ENCODE measurements around the gene IGSF21. TPM values are rescaled to one million over a fixed set of nuclear protein-coding genes. Genes with fewer than 3 reads are reported as not detected.

The IGSF21 gene
- total and polyA plus RNA-seq, 2 experiments from 2014 or later: not detected

DNA sequence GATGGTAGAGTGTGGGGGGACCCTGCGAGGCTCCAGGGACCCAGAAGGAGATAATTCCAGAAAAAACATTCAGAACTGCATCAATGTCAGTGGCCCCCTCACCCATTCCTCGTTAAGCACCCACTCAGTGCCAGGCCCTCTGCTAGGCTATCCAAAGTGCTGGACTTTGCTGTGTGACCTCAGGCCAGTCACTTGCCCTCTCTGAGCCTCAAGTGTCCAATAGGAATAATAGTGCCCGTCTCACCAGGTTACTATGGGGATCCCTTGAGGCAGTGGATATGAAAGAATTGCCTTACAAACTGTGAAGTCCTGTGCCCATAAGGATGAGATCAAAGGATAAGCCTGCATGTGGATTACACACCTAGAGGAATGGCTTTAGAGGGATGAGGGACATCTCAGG lies 83.4 kb downstream of the IGSF21 start:
- H4K20me1 ChIP-seq (ENCODE audit: insufficient read depth, poor library complexity, severe bottlenecking): no peaks in the 10 kb centered on the region
- peaks cover 32% of the 10 kb centered on the region for H3K27me3 ChIP-seq
- DNase-seq (ENCODE audit: low spot score): no peak
- no peaks in the 10 kb centered on the region for H3K4me1 ChIP-seq (ENCODE audit: insufficient read depth)
- no peak overlapping the region for H3K27ac ChIP-seq
- no peaks in the 10 kb centered on the region for H3K9me2 ChIP-seq (replicated peaks; ENCODE audit: insufficient read depth)
- no peaks in the 10 kb centered on the region for H3K36me3 ChIP-seq (replicated peaks; ENCODE audit: insufficient read depth, low read depth)
- H3K79me2 ChIP-seq: no peaks in the 10 kb centered on the region
- no peak overlapping the region for H2AFZ ChIP-seq
- no peak overlapping the region for H3K4me2 ChIP-seq
- no peak overlapping the region for H3K4me3 ChIP-seq
- 78% methylated on average over 3 of the region's 3 CpGs for WGBS (ENCODE audit: low lambda C conversion rate, missing lambda C conversion rate)
- no peak for TF ChIP-seq EZH2 (IDR thresholded peaks at IDR 0.05; ENCODE audit: borderline replicate concordance)
- TF ChIP-seq, protein P1, sequence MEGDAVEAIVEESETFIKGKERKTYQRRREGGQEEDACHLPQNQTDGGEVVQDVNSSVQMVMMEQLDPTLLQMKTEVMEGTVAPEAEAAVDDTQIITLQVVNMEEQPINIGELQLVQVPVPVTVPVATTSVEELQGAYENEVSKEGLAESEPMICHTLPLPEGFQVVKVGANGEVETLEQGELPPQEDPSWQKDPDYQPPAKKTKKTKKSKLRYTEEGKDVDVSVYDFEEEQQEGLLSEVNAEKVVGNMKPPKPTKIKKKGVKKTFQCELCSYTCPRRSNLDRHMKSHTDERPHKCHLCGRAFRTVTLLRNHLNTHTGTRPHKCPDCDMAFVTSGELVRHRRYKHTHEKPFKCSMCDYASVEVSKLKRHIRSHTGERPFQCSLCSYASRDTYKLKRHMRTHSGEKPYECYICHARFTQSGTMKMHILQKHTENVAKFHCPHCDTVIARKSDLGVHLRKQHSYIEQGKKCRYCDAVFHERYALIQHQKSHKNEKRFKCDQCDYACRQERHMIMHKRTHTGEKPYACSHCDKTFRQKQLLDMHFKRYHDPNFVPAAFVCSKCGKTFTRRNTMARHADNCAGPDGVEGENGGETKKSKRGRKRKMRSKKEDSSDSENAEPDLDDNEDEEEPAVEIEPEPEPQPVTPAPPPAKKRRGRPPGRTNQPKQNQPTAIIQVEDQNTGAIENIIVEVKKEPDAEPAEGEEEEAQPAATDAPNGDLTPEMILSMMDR (IDR thresholded peaks at IDR 0.05; ENCODE audit: poor library complexity): no peak
- TF ChIP-seq EZH2phosphoT487 (IDR thresholded peaks at IDR 0.05; ENCODE audit: low read depth, severe bottlenecking, unreplicated experiment): no peak
- H3K9me3 ChIP-seq (ENCODE audit: low read depth): no peaks in the 10 kb centered on the region

DNA sequence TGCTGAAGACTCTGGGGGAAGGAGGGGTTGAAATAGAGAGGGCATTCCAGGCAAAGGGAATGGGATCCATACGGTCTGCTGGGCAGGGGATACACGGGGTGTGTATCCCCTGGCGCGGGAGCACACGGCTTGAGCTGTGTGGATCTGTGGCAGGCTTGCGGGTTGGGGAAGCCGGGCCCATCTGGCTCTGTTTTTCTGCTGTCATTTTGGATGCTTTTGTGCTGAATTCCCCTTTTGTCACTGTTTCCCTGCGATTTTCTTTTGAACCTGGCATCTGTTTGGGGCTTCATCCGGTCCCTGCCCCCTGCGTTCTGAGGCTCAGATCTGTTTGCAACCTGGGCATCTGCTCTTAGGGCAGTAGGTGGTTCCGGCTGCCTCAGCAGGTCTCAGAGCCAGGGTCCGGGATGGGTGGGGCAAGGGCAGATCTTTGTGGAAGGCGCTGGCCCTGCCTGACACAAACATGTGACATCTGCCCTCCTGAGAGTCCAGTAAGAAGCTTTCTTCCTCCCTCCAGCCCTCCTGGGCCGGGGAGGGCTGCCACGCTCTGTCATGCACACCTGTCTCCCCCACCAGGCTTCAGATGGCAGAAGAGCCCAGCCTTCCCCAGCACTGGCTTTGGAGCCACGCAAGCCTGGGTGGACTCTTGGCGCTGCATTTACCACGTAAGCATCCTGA lies 84.0 kb downstream of the IGSF21 start:
- Histone ChIP-seq H4K20me1 (ENCODE audit: insufficient read depth, poor library complexity, severe bottlenecking) (no peaks in the 10 kb centered on the region), H3K4me1 (ENCODE audit: insufficient read depth) (no peaks in the 10 kb centered on the region), H3K79me2 (no peaks in the 10 kb centered on the region), H3K4me2 (no peak overlapping the region), H3K27ac (no peak overlapping the region), H3K36me3 (replicated peaks; ENCODE audit: insufficient read depth, low read depth) (no peaks in the 10 kb centered on the region), H3K9me2 (replicated peaks; ENCODE audit: insufficient read depth) (no peaks in the 10 kb centered on the region), H2AFZ (no peak overlapping the region), H3K27me3 (peaks cover 26% of the 10 kb centered on the region), H3K4me3 (no peak overlapping the region), H3K9me3 (ENCODE audit: low read depth) (no peaks in the 10 kb centered on the region)
- DNase-seq (ENCODE audit: low spot score): no peak
- TF ChIP-seq, protein P1 (IDR thresholded peaks at IDR 0.05; ENCODE audit: poor library complexity): no peak
- TF ChIP-seq EZH2phosphoT487 (IDR thresholded peaks at IDR 0.05; ENCODE audit: low read depth, severe bottlenecking, unreplicated experiment) (no peak), EZH2 (IDR thresholded peaks at IDR 0.05; ENCODE audit: borderline replicate concordance) (no peak)
- WGBS (ENCODE audit: low lambda C conversion rate, missing lambda C conversion rate): 85% methylated on average over 18 of the region's 18 CpGs

DNA sequence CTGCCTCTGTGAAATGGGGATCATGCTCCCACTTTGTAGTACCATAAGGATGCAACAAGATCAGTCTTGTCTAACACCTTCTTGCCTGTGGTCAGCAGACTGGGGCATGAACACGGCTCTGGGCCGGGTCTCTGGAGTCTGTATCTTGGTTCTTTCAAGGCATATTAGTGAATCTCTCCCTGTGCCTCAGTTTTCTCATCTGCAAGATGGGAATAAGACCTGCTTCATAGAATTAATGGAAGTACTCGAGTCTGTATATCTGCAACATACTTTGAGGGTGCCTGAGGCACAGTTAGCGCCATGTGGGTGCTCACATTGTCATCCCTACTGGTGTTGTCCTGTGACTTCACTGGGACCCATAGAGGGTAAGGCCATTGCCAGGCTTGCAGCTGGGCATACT lies 84.6 kb downstream of the IGSF21 start:
- no peak overlapping the region for H3K27ac ChIP-seq
- H3K27me3 ChIP-seq: peaks cover 28% of the 10 kb centered on the region
- H4K20me1 ChIP-seq (ENCODE audit: insufficient read depth, poor library complexity, severe bottlenecking): no peaks in the 10 kb centered on the region
- H3K4me3 ChIP-seq: no peak overlapping the region
- no peaks in the 10 kb centered on the region for H3K4me1 ChIP-seq (ENCODE audit: insufficient read depth)
- no peaks in the 10 kb centered on the region for H3K36me3 ChIP-seq (replicated peaks; ENCODE audit: insufficient read depth, low read depth)
- H3K79me2 ChIP-seq: no peaks in the 10 kb centered on the region
- no peak for TF ChIP-seq EZH2phosphoT487 (IDR thresholded peaks at IDR 0.05; ENCODE audit: low read depth, severe bottlenecking, unreplicated experiment)
- TF ChIP-seq EZH2 (IDR thresholded peaks at IDR 0.05; ENCODE audit: borderline replicate concordance): no peak
- TF ChIP-seq, protein P1 (IDR thresholded peaks at IDR 0.05; ENCODE audit: poor library complexity): no peak
- 67% methylated on average over 4 of the region's 4 CpGs for WGBS (ENCODE audit: low lambda C conversion rate, missing lambda C conversion rate)
- no peaks in the 10 kb centered on the region for H3K9me2 ChIP-seq (replicated peaks; ENCODE audit: insufficient read depth)
- no peak overlapping the region for H3K4me2 ChIP-seq
- no peaks in the 10 kb centered on the region for H3K9me3 ChIP-seq (ENCODE audit: low read depth)
- no peak overlapping the region for H2AFZ ChIP-seq
- DNase-seq (ENCODE audit: low spot score): no peak
